Stomach (tissue), 9 donors: ENCODE results near the gene XYLT1. TPM values are rescaled to one million over a fixed set of nuclear protein-coding genes. Genes with fewer than 3 reads are reported as not detected.

ENCODE experiments used
- DNase-seq, 2 donors: peaks; one replicate each; pipeline versions ENCODE4 v3.0.0 to v3.0.0-alpha.2; 2013 to 2019
- H3K27ac ChIP-seq, 5 donors: fragments of 200-600 bp in 4 of 5; sonication (generic) in 4 of 5; one replicate each; pipeline ENCODE4 v1.5.1; 2013 to 2019; ENCODE audit warnings: mild to moderate bottlenecking in 1 of 5, moderate library complexity in 1 of 5
- H3K27me3 ChIP-seq, 3 donors: fragments of 200-600 bp; sonication (generic); one replicate each; pipeline ENCODE4 v1.5.1; 2017 to 2019; ENCODE audit warnings: mixed run types in 1 of 3
- H3K36me3 ChIP-seq, 4 donors: fragments of 200-600 bp; sonication (generic); 1 replicate in 3 of 4; 2 replicates in 1 of 4; pipeline ENCODE4 v1.5.1; 2016 to 2019
- H3K4me1 ChIP-seq, 4 donors: fragments of 200-600 bp; sonication (generic); one replicate each; pipeline ENCODE4 v1.5.1; 2016 to 2019
- H3K4me3 ChIP-seq, 4 donors: fragments of 200-600 bp; sonication (generic) in 3 of 4; one replicate each; pipeline ENCODE4 v1.5.1; 2016 to 2019; ENCODE audit warnings: mild to moderate bottlenecking in 1 of 4
- H3K9me3 ChIP-seq, 4 donors: fragments of 200-600 bp; sonication (generic); one replicate each; pipeline ENCODE4 v1.5.1; 2016 to 2019
- CTCF ChIP-seq, 7 experiments: fragments of 450-650 bp in 4 of 7; fragments of 200-600 bp in 3 of 7; sonication (generic) in 3 of 7; IDR thresholded peaks; one replicate each; pipeline ENCODE4 v1.5.1; 2016 to 2019; ENCODE audit warnings: antibody characterized with exemption in 7 of 7, control low read depth in 2 of 7, mild to moderate bottlenecking in 1 of 7
- EP300 ChIP-seq: sonication (generic); formaldehyde crosslinking; IDR thresholded peaks from one replicate; pipeline ENCODE4 v1.6.1; 2017; ENCODE audit warnings: antibody characterized with exemption
- POLR2A ChIP-seq, 4 donors: fragments of 450-650 bp; IDR thresholded peaks; one replicate each; pipeline ENCODE4 v1.6.1; 2016; ENCODE audit warnings: antibody characterized with exemption in 4 of 4, control low read depth in 2 of 4, mild to moderate bottlenecking in 1 of 4, moderate library complexity in 1 of 4
- POLR2AphosphoS5 ChIP-seq, 3 donors: sonication (generic); formaldehyde crosslinking; IDR thresholded peaks; one replicate each; pipeline ENCODE4 v1.6.1; 2016; ENCODE audit warnings: antibody characterized with exemption in 3 of 3
- WGBS, 5 donors: extraction: QIAGEN DNeasy Blood & Tissue Kit in 3 of 5; methylation state at CpG; one replicate each; pipeline versions ENCODE4 v1.1.5 to v1.1.7; 2013 to 2018; 5-methylcytosine and 5-hydroxymethylcytosine counted together
- intact Hi-C: fragments of 100-400 bp; cut with DNase I; formaldehyde crosslinking; loops from one replicate; pipeline ENCODE4 v1.15.1; 2023; ENCODE audit warnings: low total_unique reads
- polyA plus RNA-seq, 3 donors: library from polyadenylated mRNA; stranded (reverse); fragments of 200-250 nt; gene quantifications; one replicate each; pipeline ENCODE4 v1.2.3, GENCODE V29; 2013
- total RNA-seq, 5 donors: library from RNA; depleted of rRNA; stranded (reverse); fragments of >200 nt; gene quantifications; one replicate each; pipeline versions ENCODE4 v1.1.0 to v1.2.3, GENCODE V29; 2014 to 2016
- donor health status: healthy with polysubstance abuse.
- donor health status: Bipolar disorder and iron deficiency.
- donor health status: healthy.

Gene XYLT1
- total and polyA plus RNA-seq, 8 donors: 0.87 to 59.5 (median 9.5) TPM

GRCh38 chr16:17133851-17134250 is 336.9 kb downstream of the XYLT1 start:
- Histone ChIP-seq H3K9me3 (no peaks in the 10 kb centered on the region), H3K4me1 (peaks cover 0 to 5% (median 0%) of the 10 kb centered on the region in 4 donors), H3K4me3 (no peak overlapping the region), H3K27me3 (no peaks in the 10 kb centered on the region), H3K36me3 (peaks cover 6 to 94% (median 76%) of the 10 kb centered on the region in 4 donors), H3K27ac (no peak overlapping the region)
- 95 to 99% (median 98%) methylated on average over 5 of the region's 5 CpGs for WGBS, 5 donors
- no peak for TF ChIP-seq POLR2AphosphoS5 (IDR thresholded peaks at IDR 0.05)
- no peak for TF ChIP-seq CTCF (IDR thresholded peaks at IDR 0.05)
- TF ChIP-seq POLR2A (IDR thresholded peaks at IDR 0.05): no peak
- TF ChIP-seq EP300: no peak
- intact Hi-C loops: no loop called here
- no peak for DNase-seq

GRCh38 chr16:17131351-17131750 is 339.4 kb downstream of the XYLT1 start:
- Histone ChIP-seq H3K36me3 (peaks cover 8 to 92% (median 76%) of the 10 kb centered on the region in 4 donors), H3K27ac (no peak overlapping the region), H3K4me1 (peaks cover 0 to 5% (median 0%) of the 10 kb centered on the region in 4 donors), H3K4me3 (no peak overlapping the region), H3K27me3 (no peaks in the 10 kb centered on the region), H3K9me3 (no peaks in the 10 kb centered on the region)
- intact Hi-C loops: no loop called here
- DNase-seq: no peak
- 87 to 94% (median 93%) methylated on average over 6 of the region's 6 CpGs for WGBS, 5 donors
- TF ChIP-seq POLR2A (IDR thresholded peaks at IDR 0.05) (no peak), POLR2AphosphoS5 (IDR thresholded peaks at IDR 0.05) (no peak), CTCF (IDR thresholded peaks at IDR 0.05) (no peak), EP300 (no peak)

GRCh38 chr16:17130733-17131132 is 340.0 kb downstream of the XYLT1 start:
- TF ChIP-seq CTCF (IDR thresholded peaks at IDR 0.05) (no peak), EP300 (no peak), POLR2AphosphoS5 (IDR thresholded peaks at IDR 0.05) (no peak), POLR2A (IDR thresholded peaks at IDR 0.05) (no peak)
- intact Hi-C loops: no loop called here
- H3K27ac ChIP-seq: no peak overlapping the region
- DNase-seq: no peak
- no peaks in the 10 kb centered on the region for H3K9me3 ChIP-seq
- H3K4me3 ChIP-seq: no peak overlapping the region
- 83 to 91% (median 84%) methylated on average over 6 of the region's 6 CpGs for WGBS, 5 donors
- H3K27me3 ChIP-seq: no peaks in the 10 kb centered on the region
- H3K36me3 ChIP-seq: peaks cover 8 to 92% (median 75%) of the 10 kb centered on the region in 4 donors
- peaks cover 0 to 5% (median 0%) of the 10 kb centered on the region in 4 donors for H3K4me1 ChIP-seq

GRCh38 chr16:17129971-17130370 is 340.8 kb downstream of the XYLT1 start:
- intact Hi-C loops: no loop called here
- Histone ChIP-seq H3K36me3 (peaks cover 13 to 94% (median 76%) of the 10 kb centered on the region in 4 donors), H3K27ac (no peak overlapping the region), H3K9me3 (no peaks in the 10 kb centered on the region), H3K4me3 (no peak overlapping the region), H3K27me3 (no peaks in the 10 kb centered on the region), H3K4me1 (peaks cover 0 to 5% (median 0%) of the 10 kb centered on the region in 4 donors)
- TF ChIP-seq POLR2AphosphoS5 (IDR thresholded peaks at IDR 0.05): no peak
- no peak for TF ChIP-seq POLR2A (IDR thresholded peaks at IDR 0.05)
- no peak for TF ChIP-seq EP300
- TF ChIP-seq CTCF (IDR thresholded peaks at IDR 0.05): no peak
- DNase-seq: no peak
- WGBS, 5 donors: 88 to 95% (median 93%) methylated on average over 3 to 5 of the region's 5 CpGs
